Fibroblast of villous mesenchyme (primary cell): ENCODE data around the gene MDH1B. TPM values are rescaled to one million over a fixed set of nuclear protein-coding genes. Genes with fewer than 3 reads are reported as not detected.

ENCODE experiments used
- DNase-seq: peaks from one replicate; pipeline ENCODE4 v3.0.0-alpha.2; 2010; ENCODE audit warnings: low read depth
- H3K4me3 ChIP-seq: 2 replicates; pipeline ENCODE4 v1.5.1; 2011; ENCODE audit warnings: low read depth, mild to moderate bottlenecking, low read length
- total RNA-seq: library from RNA; depleted of rRNA; stranded (reverse); fragments of >200 nt; gene quantifications from 2 replicates; pipeline ENCODE4 v1.2.3, GENCODE V29; 2012
- TF ChIP-seq, protein P1 (sequence below): IDR thresholded peaks from 2 replicates; pipeline ENCODE4 v1.5.1; 2012; ENCODE audit warnings: low read depth, mild to moderate bottlenecking, low read length; ENCODE audit not compliant: insufficient read depth

The MDH1B gene
- total RNA-seq, 1 donor, result 1.3 TPM

DNA sequence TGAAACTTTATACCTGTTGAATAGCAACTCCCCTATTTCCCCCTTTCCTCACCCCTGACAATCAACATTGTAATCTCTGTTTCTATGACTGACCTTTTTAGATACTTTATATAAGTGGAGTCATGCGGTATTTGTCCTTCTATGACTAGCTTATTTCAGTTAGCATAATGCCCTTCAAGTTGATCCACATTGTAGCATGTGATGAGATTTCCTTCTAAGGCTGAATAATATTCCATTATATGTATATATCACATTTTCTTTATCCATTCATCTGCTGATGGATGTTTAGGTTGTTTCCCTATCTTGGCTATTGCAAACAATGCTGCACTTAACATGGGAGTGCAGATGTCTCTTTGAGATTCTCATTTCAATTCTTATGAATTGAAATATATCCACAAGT lies 9.7 kb upstream of the MDH1B start:
- H3K4me3 ChIP-seq, result no peak overlapping the region
- DNase-seq, result no peak
- TF ChIP-seq, protein P1, sequence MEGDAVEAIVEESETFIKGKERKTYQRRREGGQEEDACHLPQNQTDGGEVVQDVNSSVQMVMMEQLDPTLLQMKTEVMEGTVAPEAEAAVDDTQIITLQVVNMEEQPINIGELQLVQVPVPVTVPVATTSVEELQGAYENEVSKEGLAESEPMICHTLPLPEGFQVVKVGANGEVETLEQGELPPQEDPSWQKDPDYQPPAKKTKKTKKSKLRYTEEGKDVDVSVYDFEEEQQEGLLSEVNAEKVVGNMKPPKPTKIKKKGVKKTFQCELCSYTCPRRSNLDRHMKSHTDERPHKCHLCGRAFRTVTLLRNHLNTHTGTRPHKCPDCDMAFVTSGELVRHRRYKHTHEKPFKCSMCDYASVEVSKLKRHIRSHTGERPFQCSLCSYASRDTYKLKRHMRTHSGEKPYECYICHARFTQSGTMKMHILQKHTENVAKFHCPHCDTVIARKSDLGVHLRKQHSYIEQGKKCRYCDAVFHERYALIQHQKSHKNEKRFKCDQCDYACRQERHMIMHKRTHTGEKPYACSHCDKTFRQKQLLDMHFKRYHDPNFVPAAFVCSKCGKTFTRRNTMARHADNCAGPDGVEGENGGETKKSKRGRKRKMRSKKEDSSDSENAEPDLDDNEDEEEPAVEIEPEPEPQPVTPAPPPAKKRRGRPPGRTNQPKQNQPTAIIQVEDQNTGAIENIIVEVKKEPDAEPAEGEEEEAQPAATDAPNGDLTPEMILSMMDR, result no peak

DNA sequence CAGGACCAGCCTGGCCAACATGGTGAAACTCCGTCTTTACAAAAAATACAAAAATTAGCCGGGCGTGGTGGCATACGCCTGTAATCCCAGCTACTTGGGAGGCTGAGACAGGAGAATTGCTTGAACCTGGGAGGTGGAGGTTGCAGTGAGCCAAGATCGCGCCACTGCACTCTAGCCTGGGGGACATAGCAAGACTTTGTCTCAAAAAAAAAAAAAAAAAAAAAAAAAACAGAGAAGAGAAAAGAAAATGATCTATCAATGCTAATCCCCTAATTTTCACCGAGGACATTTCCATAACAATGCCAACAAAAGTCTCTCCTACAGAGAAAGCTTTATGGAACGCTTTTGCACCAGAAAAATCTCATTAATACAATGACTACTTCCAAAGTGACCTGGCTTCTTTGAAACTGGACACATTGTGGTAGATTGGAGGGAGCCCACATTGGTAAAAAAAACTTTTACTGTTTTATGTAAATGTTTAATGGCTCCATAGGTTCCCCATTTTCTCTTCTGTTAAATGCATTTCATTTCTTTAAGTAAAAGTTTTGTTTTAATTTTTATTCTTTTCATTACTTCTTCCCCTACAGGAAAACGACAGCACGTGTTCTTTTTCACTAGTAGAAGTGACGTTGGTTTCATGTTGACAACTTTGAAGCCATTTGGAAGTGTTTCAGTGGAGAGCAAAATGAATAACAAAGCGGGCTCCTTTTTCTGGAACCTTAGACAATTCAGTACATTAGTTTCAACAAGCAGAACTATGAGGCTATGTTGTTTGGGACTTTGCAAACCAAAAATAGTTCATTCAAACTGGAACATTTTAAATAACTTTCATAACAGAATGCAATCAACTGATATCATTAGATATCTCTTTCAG lies 1.2 kb upstream of the MDH1B start:
- no peak for DNase-seq
- H3K4me3 ChIP-seq, result peak overlapping the region; percentile 88
- TF ChIP-seq, protein P1, result no peak

DNA sequence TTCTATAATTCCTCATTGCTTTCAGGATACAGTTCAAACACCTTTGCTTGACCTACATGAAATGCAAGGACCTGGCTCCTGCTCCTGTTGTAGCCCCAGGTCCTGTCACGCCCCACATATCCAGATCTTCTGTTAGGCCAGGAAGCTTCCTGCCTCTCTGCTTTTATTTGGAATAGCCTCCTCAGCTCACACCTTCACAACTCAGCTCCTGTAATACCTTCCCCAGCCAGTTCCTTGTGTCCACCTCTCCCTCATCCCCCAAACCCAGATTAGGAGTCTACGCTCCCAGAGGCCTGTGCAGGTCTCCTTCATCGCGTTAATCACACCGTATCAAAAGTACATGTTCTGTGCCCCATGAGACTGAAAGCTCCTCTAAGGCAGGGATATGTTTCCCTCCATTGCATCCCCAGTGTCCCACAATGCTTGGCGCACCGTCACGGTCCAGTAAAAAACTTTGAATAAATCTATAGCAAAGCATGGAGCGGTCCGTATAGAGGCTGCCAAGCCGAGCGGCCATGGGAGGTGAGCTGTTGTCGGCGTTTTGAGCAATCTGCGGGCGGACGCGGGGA lies 371 bp downstream of the MDH1B start:
- TF ChIP-seq, protein P1, result no peak
- peak overlapping the region; percentile 88 for H3K4me3 ChIP-seq
- no peak for DNase-seq

DNA sequence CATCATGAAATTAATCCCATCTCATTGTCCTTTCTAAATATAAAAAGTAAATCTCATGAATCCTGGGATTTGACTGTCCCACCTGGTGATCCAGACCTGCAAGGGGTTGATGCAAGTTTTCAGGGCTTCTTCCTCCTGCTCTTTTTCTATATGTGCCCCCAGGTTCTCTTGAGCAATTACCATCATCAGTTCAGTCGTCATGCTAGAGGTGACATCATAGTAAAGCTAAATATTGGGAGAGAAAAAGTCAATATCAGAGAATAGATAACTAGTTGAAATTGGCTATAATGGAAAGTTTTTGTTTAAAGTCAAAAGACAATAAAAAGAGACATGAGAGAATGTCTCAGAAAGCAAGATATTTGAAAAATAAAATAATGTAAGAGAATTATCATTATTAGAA lies 8.3 kb downstream of the MDH1B start:
- DNase-seq, result no peak
- no peak overlapping the region for H3K4me3 ChIP-seq
- TF ChIP-seq, protein P1, result no peak

DNA sequence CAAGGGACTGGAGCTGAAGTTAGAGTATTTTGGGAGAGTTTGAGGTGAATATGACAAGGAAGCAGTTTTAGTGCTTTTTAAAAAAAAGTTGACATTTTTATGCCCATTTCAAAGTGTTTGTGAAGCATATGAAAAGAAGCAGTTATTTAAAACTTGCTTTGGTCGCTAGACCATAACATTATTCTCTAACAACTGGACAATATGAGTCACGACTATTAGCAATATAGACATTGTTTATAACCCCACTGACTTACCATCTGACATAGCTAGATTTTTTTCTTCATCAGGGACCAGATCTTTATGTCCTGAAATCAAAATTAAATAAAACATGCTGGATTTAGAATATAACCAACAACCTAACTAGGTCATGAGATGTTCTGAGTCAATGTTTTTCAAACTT lies 24.3 kb downstream of the MDH1B start:
- no peak overlapping the region for H3K4me3 ChIP-seq
- TF ChIP-seq, protein P1, result no peak
- peak; percentile 1 for DNase-seq

DNA sequence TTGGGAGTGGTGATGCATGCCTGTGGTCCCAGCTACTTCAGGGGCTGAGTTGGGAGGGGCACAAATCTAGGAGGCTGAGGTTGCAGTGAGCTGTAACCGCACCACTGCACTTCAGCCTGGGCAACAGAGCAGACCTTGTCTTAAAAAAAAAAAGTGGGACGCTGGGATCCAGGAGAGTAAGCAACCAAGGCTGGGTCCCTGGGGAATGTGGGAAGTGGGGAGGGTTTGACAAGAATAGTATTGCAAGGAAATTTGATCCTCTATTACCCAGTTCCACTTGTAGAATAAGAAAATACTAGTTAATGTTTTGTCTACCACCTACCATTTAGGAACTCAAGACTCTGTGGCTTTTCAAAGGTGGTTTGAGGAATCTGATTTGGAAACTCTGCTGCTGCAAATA lies 25.9 kb downstream of the MDH1B start:
- TF ChIP-seq, protein P1, result no peak
- no peak for DNase-seq
- no peak overlapping the region for H3K4me3 ChIP-seq

DNA sequence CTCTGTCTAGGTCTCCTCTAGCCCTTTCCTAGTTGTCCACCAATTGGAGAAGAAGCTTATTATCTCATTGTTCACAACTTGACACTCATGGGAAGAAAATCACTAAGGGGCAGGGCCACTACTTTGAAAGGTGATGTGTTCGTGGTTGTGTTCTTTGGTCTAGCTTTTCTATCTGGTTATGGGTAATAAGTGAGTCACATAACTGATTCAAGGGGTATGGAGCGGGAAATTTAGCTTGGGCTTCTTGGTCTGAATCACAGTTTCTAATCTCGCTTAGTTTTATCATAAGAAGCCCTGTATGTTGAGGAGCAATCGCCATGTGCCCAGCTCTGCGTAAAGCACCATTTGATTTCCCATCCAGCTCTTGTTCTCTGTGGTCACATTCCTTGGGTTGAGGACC lies 28.2 kb downstream of the MDH1B start:
- TF ChIP-seq, protein P1, result no peak

More for the DNA sequence above, 28.2 kb downstream of the MDH1B start:
- no peak for DNase-seq
- no peak overlapping the region for H3K4me3 ChIP-seq
